GOT3 (cell line): Measurements from ENCODE around the gene LSS.

Experiments
- DNase-seq: peaks from one replicate; lab custom pipeline; 2025; ENCODE audit warnings: mixed read lengths; lab: John Stamatoyannopoulos, UW

The LSS gene

GRCh38 chr21:46218906-46219590 lies 9.5 kb downstream of the LSS start:
- no peak for DNase-seq

GRCh38 chr21:46217511-46218196 lies 10.9 kb downstream of the LSS start:
- DNase-seq = no peak

GRCh38 chr21:46216132-46216747 lies 12.3 kb downstream of the LSS start:
- DNase-seq = no peak

- DNase-seq = no peak
Measured at GRCh38 chr21:46215436-46216131, 13.0 kb downstream of the LSS start.

GRCh38 chr21:46214478-46215340 lies 13.9 kb downstream of the LSS start:
- DNase-seq = no peak

- DNase-seq = no peak
Measured at GRCh38 chr21:46213620-46214286, 14.8 kb downstream of the LSS start.

- DNase-seq = no peak
Measured at GRCh38 chr21:46212721-46213484, 15.7 kb downstream of the LSS start.

GRCh38 chr21:46211786-46212720 lies 16.5 kb downstream of the LSS start:
- DNase-seq = no peak

- no peak for DNase-seq
Measured at GRCh38 chr21:46211376-46211775, 17.2 kb downstream of the LSS start.

GRCh38 chr21:46210378-46211136 lies 18.0 kb downstream of the LSS start:
- no peak for DNase-seq

GRCh38 chr21:46208761-46209721 lies 19.5 kb downstream of the LSS start:
- no peak for DNase-seq

- DNase-seq = no peak
Measured at GRCh38 chr21:46207920-46208591, 20.5 kb downstream of the LSS start.

- no peak for DNase-seq
Measured at GRCh38 chr21:46207006-46207919, 21.3 kb downstream of the LSS start.

- no peak for DNase-seq
Measured at GRCh38 chr21:46206163-46207005, 22.2 kb downstream of the LSS start.

GRCh38 chr21:46205766-46206162 lies 22.8 kb downstream of the LSS start:
- DNase-seq = no peak
